H1 (cell line): ENCODE results near the gene ANKRD11. TPM values are rescaled to one million over a fixed set of nuclear protein-coding genes. Genes with fewer than 3 reads are reported as not detected.

Experiments
- CTCF ChIA-PET: fragments of 300-600 bp; sonication (Branson Sonifier 250); formaldehyde crosslinking; loops from one replicate; lab custom pipeline; 2021; ENCODE audit not compliant: partially characterized antibody; lab: Charles Lee
- POLR2A ChIA-PET: fragments of 300-600 bp; sonication (Branson Sonifier 250); formaldehyde crosslinking; loops from one replicate; lab custom pipeline; 2021; ENCODE audit warnings: inconsistent platforms; ENCODE audit not compliant: partially characterized antibody; lab: Charles Lee
- DNase-seq, 2 experiments: peaks; one replicate each; pipeline versions ENCODE4 v3.0.0 to v3.0.0-alpha.2; 2010 to 2022; ENCODE audit warnings: low spot score in 2 of 2, low read depth in 1 of 2, mixed read lengths in 1 of 2
- FAIRE-seq: peaks from 2 replicates; lab custom pipeline; 2011; peaks lifted over from hg19 to GRCh38; lab: Jason Lieb, UNC
- H2AFZ ChIP-seq: 2 replicates; pipeline ENCODE4 v1.8.1; 2012; ENCODE audit warnings: low read length, inconsistent platforms
- H2AK5ac ChIP-seq: 2 replicates; pipeline ENCODE4 v1.6.1; 2013; ENCODE audit warnings: low read depth, low read length
- H2BK120ac ChIP-seq: replicated peaks from 2 replicates; pipeline ENCODE3; 2013; ENCODE audit warnings: low read depth, low read length, inconsistent platforms
- H2BK12ac ChIP-seq: 2 replicates; pipeline ENCODE4 v1.6.1; 2013; ENCODE audit warnings: low read depth, low read length
- H2BK15ac ChIP-seq: 2 replicates; pipeline ENCODE4 v1.6.1; 2013; ENCODE audit warnings: low read length
- H2BK20ac ChIP-seq: 2 replicates; pipeline ENCODE4 v1.6.1; 2013; ENCODE audit warnings: low read length
- H2BK5ac ChIP-seq: 2 replicates; pipeline ENCODE4 v1.6.1; 2013; ENCODE audit warnings: low read depth, low read length
- H3K14ac ChIP-seq: 2 replicates; pipeline ENCODE4 v1.6.1; 2013; ENCODE audit warnings: inconsistent platforms; ENCODE audit not compliant: insufficient read length
- H3K18ac ChIP-seq: 2 replicates; pipeline ENCODE4 v1.6.1; 2013; ENCODE audit warnings: low read length; ENCODE audit errors: extremely low read depth
- H3K23ac ChIP-seq: 2 replicates; pipeline ENCODE4 v1.6.1; 2013; ENCODE audit warnings: inconsistent platforms; ENCODE audit not compliant: insufficient read length
- H3K23me2 ChIP-seq: 2 replicates; pipeline ENCODE4 v1.6.1; 2013; ENCODE audit warnings: low read depth, low read length
- H3K27ac ChIP-seq: 2 replicates; pipeline ENCODE4 v1.6.1; 2011; ENCODE audit warnings: low read depth, low read length, inconsistent platforms
- H3K27me3 ChIP-seq, 4 experiments: replicated peaks in 1 of 4; 1 replicate in 1 of 4; 2 replicates in 3 of 4; pipeline versions ENCODE4 v1.6.1 to v1.8.1; 2011 to 2013; ENCODE audit warnings: low read length in 3 of 4, mild to moderate bottlenecking in 3 of 4, inconsistent platforms in 2 of 4, mixed read lengths in 2 of 4, moderate library complexity in 1 of 4; ENCODE audit not compliant: control insufficient read depth in 3 of 4, insufficient read depth in 3 of 4; ENCODE audit errors: extremely low read depth in 1 of 4
- H3K36me3 ChIP-seq, 4 experiments: 2 replicates each; pipeline versions ENCODE4 v1.6.1 to v1.8.1; 2011 to 2013; ENCODE audit warnings: mild to moderate bottlenecking in 4 of 4, low read length in 3 of 4, moderate library complexity in 2 of 4, control low read depth in 1 of 4, inconsistent platforms in 1 of 4; ENCODE audit not compliant: insufficient read depth in 4 of 4, control insufficient read depth in 2 of 4
- H3K4ac ChIP-seq: replicated peaks from 2 replicates; pipeline ENCODE3; 2013; ENCODE audit warnings: low read length, low read depth, mixed read lengths, inconsistent platforms; ENCODE audit not compliant: insufficient read length
- H3K4me1 ChIP-seq, 4 experiments: replicated peaks in 1 of 4; 1 replicate in 1 of 4; 2 replicates in 3 of 4; pipeline versions ENCODE4 v1.6.1 to v1.8.1; 2011 to 2013; ENCODE audit warnings: low read length in 3 of 4, inconsistent platforms in 2 of 4, mixed read lengths in 1 of 4; ENCODE audit not compliant: insufficient read depth in 4 of 4, control insufficient read depth in 3 of 4
- H3K4me2 ChIP-seq, 2 experiments: 2 replicates each; pipeline versions ENCODE4 v1.6.1 to v1.8.1; 2011 to 2013; ENCODE audit warnings: low read depth in 2 of 2, low read length in 2 of 2, control low read depth in 1 of 2, inconsistent platforms in 1 of 2, mild to moderate bottlenecking in 1 of 2; ENCODE audit not compliant: insufficient read depth in 1 of 2
- H3K4me3 ChIP-seq, 4 experiments: fragments of 200-600, 300-600 bp in 1 of 4; sonication (generic), shearing (Covaris generic), sonication (Bioruptor Twin) in 1 of 4; 2 replicates each; pipeline versions ENCODE4 v1.5.1 to v1.8.1; 2011 to 2016; ENCODE audit warnings: low read length in 4 of 4, low read depth in 3 of 4, control low read depth in 2 of 4, inconsistent platforms in 2 of 4, mild to moderate bottlenecking in 2 of 4, mixed read lengths in 1 of 4, moderate library complexity in 1 of 4; ENCODE audit not compliant: insufficient read depth in 2 of 4; ENCODE audit errors: extremely low read depth in 1 of 4
- H3K56ac ChIP-seq: replicated peaks from 2 replicates; pipeline ENCODE3; 2013; ENCODE audit warnings: low read depth, mild to moderate bottlenecking, mixed read lengths, low read length, inconsistent platforms; ENCODE audit not compliant: insufficient read length
- H3K79me1 ChIP-seq: 2 replicates; pipeline ENCODE4 v1.6.1; 2013; ENCODE audit warnings: low read depth, low read length, control low read depth
- H3K79me2 ChIP-seq, 2 experiments: 2 replicates each; pipeline versions ENCODE4 v1.6.1 to v1.8.1; 2012 to 2013; ENCODE audit warnings: low read length in 2 of 2, mild to moderate bottlenecking in 2 of 2, inconsistent platforms in 1 of 2; ENCODE audit not compliant: insufficient read depth in 2 of 2, control insufficient read depth in 1 of 2
- H3K9ac ChIP-seq, 4 experiments: replicated peaks in 1 of 4; 1 replicate in 1 of 4; 2 replicates in 3 of 4; pipeline versions ENCODE4 v1.6.1 to v1.8.1; 2011 to 2013; ENCODE audit warnings: low read depth in 3 of 4, low read length in 3 of 4, control low read depth in 2 of 4, mild to moderate bottlenecking in 2 of 4, moderate library complexity in 2 of 4, inconsistent platforms in 1 of 4; ENCODE audit errors: extremely low read depth in 1 of 4
- H3K9me3 ChIP-seq, 2 experiments: 2 replicates each; pipeline versions ENCODE4 v1.6.1 to v1.8.1; 2012 to 2013; ENCODE audit warnings: mild to moderate bottlenecking in 2 of 2, moderate library complexity in 2 of 2, control low read depth in 1 of 2, inconsistent platforms in 1 of 2, low read depth in 1 of 2, low read length in 1 of 2, mixed read lengths in 1 of 2; ENCODE audit not compliant: insufficient read depth in 2 of 2
- H4K20me1 ChIP-seq, 2 experiments: replicated peaks in 1 of 2; 2 replicates each; pipeline versions ENCODE3 to v1.8.1; 2011 to 2013; ENCODE audit warnings: inconsistent platforms in 2 of 2, low read length in 2 of 2, mild to moderate bottlenecking in 1 of 2; ENCODE audit not compliant: insufficient read depth in 2 of 2, control insufficient read depth in 1 of 2
- H4K5ac ChIP-seq: 2 replicates; pipeline ENCODE4 v1.6.1; 2013; ENCODE audit warnings: low read length, low read depth, mixed read lengths, inconsistent platforms; ENCODE audit not compliant: insufficient read length
- H4K8ac ChIP-seq: 2 replicates; pipeline ENCODE4 v1.8.0; 2013; ENCODE audit warnings: mild to moderate bottlenecking, moderate library complexity, low read length, inconsistent platforms; ENCODE audit not compliant: insufficient read depth; ENCODE audit errors: extremely low read depth
- H4K91ac ChIP-seq: replicated peaks from 2 replicates; pipeline ENCODE3; 2013; ENCODE audit warnings: low read length, mixed read lengths, inconsistent platforms; ENCODE audit not compliant: insufficient read length
- CREB1 ChIP-seq: IDR thresholded peaks from 2 replicates; pipeline ENCODE4 v1.6.1; 2012; ENCODE audit warnings: inconsistent platforms
- RBBP5 ChIP-seq: IDR thresholded peaks from 2 replicates; pipeline ENCODE4 v1.7.1; 2012; ENCODE audit warnings: low read depth, mild to moderate bottlenecking, inconsistent platforms, low read length, moderate library complexity, borderline replicate concordance
- SIRT6 ChIP-seq: IDR thresholded peaks from one replicate; pipeline ENCODE4 v1.7.1; 2012; ENCODE audit warnings: low read length, inconsistent platforms
- TAF7 ChIP-seq: optimal IDR thresholded peaks from 2 replicates; pipeline ENCODE3; 2011; ENCODE audit warnings: low read depth, mild to moderate bottlenecking, inconsistent platforms, low read length, moderate library complexity, borderline replicate concordance
- YY1 ChIP-seq: IDR thresholded peaks from 2 replicates; pipeline ENCODE4 v1.6.1; 2011; ENCODE audit warnings: low read depth, mild to moderate bottlenecking, low read length
- WGBS, 2 experiments: shearing (Covaris generic) in 1 of 2; methylation state at CpG; one replicate each; pipeline versions ENCODE4 v1.1.6 to v1.1.7; 2013 to 2015; ENCODE audit warnings: low lambda C conversion rate in 2 of 2, mixed read lengths in 2 of 2, inconsistent platforms in 1 of 2, low coverage in 1 of 2, missing lambda C conversion rate in 1 of 2; ENCODE audit not compliant: insufficient replicate concordance in 2 of 2, insufficient coverage in 1 of 2, insufficient read length in 1 of 2; ENCODE audit errors: extremely low coverage in 1 of 2, missing lambda C conversion rate in 1 of 2; 5-methylcytosine and 5-hydroxymethylcytosine counted together
- polyA plus RNA-seq, 7 experiments: library from polyadenylated mRNA; depleted of rRNA in 3 of 7; stranded (reverse) in 5 of 7; unstranded in 2 of 7; fragments of >200 nt in 5 of 7; fragments of 200-250 nt in 2 of 7; gene quantifications; 1 replicate in 5 of 7; 2 replicates in 1 of 7; 4 replicates in 1 of 7; pipeline versions ENCODE4 v1.2.1 to v1.2.3, GENCODE V29; 2011 to 2013; ENCODE audit warnings: missing spikeins in 2 of 7, mixed read lengths in 2 of 7
- total RNA-seq: library from RNA; stranded (reverse); fragmentation: NEBNext Ultra II Directional; extraction: Animal tissue kit (Norgen Biotek cat#: 25700); gene quantifications from 2 replicates; pipeline ENCODE4 v1.2.1, GENCODE V29; 2021

ANKRD11 gene
- total and polyA plus RNA-seq, 2 of the 8 experiments (the other 6 are each of a cell fraction or from before 2014, with no cell fraction given) = 46.5 to 142 TPM

- no peak for FAIRE-seq
- POLR2A ChIA-PET = interaction anchor here (0.6 to 2.3 kb wide), 5 partner anchors 10 to 182 kb away, joined by 3 to 13 read pairs (median 4); no protein-coding TSS in a partner anchor
- no peak overlapping the region for H3K4ac ChIP-seq
These were observed 186.7 kb downstream of the ANKRD11 start for GRCh38 chr16:89303617-89304016.

More at GRCh38 chr16:89303617-89304016, 186.7 kb downstream of the ANKRD11 start:
- no peak overlapping the region for H3K14ac ChIP-seq
- H3K9ac ChIP-seq = no peak overlapping the region
- H3K23ac ChIP-seq = no peak overlapping the region
- H3K4me2 ChIP-seq = no peak overlapping the region
- H2BK120ac ChIP-seq = no peak overlapping the region
- H3K18ac ChIP-seq = no peak overlapping the region
- H3K23me2 ChIP-seq = no peaks in the 10 kb centered on the region
- H2BK15ac ChIP-seq = no peak overlapping the region
- H3K79me1 ChIP-seq = peaks cover 28% of the 10 kb centered on the region
- CTCF ChIA-PET = interaction anchor here (0.8 to 2.7 kb wide), 8 partner anchors 10 to 44 kb away, joined by 3 to 13 read pairs (median 4); no protein-coding TSS in a partner anchor
- H3K27me3 ChIP-seq = no peaks in the 10 kb centered on the region
- H3K79me2 ChIP-seq = peaks cover 5 to 80% of the 10 kb centered on the region in 2 experiments; a peak in 3 of 4 replicates
- no peak for TF ChIP-seq SIRT6
- no peak for TF ChIP-seq YY1
- no peak for TF ChIP-seq CREB1
- TF ChIP-seq RBBP5 = no peak
- TF ChIP-seq TAF7 = no peak
- TF ChIP-seq, all 59 proteins: peak for 0
- Histone ChIP-seq H3K4me1 (peaks cover 0 to 2% (median under 1%) of the 10 kb centered on the region in 4 experiments; a peak in 3 of 7 replicates), H4K91ac (no peak overlapping the region), H2BK20ac (no peak overlapping the region), H2AK5ac (0 out of 2 replicates have a peak overlapping the region, but pooled peaks have one; percentile 33), H3K56ac (no peak overlapping the region), H3K4me3 (no peak overlapping the region), H2AFZ (no peak overlapping the region), H2BK12ac (no peak overlapping the region), H3K9me3 (no peaks in the 10 kb centered on the region), H4K5ac (no peak overlapping the region), H4K8ac (no peak overlapping the region; the same call in 1 of the 2 replicates), H3K36me3 (peaks cover 3 to 16% (median 13%) of the 10 kb centered on the region in 4 experiments; a peak in 6 of 8 replicates), H2BK5ac (no peak overlapping the region), H3K27ac (no peak overlapping the region), H4K20me1 (peaks cover 22 to 40% of the 10 kb centered on the region in 2 experiments)
- DNase-seq = no peak
- 92% methylated on average over 8 of the region's 8 CpGs; no CpG with 5 or more reads in 1 of the 2 experiments for WGBS, 2 experiments
